HepG2 (cell line): ENCODE data around the gene CEBPB. TPM values are rescaled to one million over a fixed set of nuclear protein-coding genes. Genes with fewer than 3 reads are reported as not detected.

Experiments
- ATAC-seq: fragments of 200-7000 bp; cut with Tn5 transposase; 3 replicates; pipeline ENCODE4 v1.9.1; 2020; ENCODE audit warnings: mild to moderate bottlenecking, moderate library complexity
- BruUV-seq: library from RNA; stranded (reverse); fragments of 400-500 nt; replicated peaks from 2 replicates; lab custom pipeline; 2021; lab: Mats Ljungman, UMichigan
- CTCF ChIA-PET: fragments of 300-600 bp; formaldehyde crosslinking; extraction: SDS; loops from one replicate; lab custom pipeline; 2021; ENCODE audit warnings: low total read pairs, inconsistent platforms, low intra/inter-chr PET ratio; lab: Yijun Ruan, JAX
- POLR2A ChIA-PET: fragments of 350-600 bp; sonication (Branson Sonifier 250); formaldehyde crosslinking; loops from one replicate; lab custom pipeline; 2020; ENCODE audit warnings: antibody characterized with exemption, inconsistent platforms; lab: Yijun Ruan, JAX
- DNase-seq: peaks from one replicate; pipeline ENCODE4 v3.0.0-alpha.2; 2015; ENCODE audit warnings: low spot score
- FAIRE-seq: peaks from 3 replicates; lab custom pipeline; 2011; peaks lifted over from hg19 to GRCh38; lab: Jason Lieb, UNC
- H2AFZ ChIP-seq: one replicate; pipeline ENCODE4 v1.6.1; 2011; ENCODE audit warnings: low read length, inconsistent platforms
- H3K27ac ChIP-seq: fragments of 300-600 bp; 3 replicates; pipeline ENCODE4 v1.8.0; 2011; ENCODE audit warnings: mixed run types, mild to moderate bottlenecking, mixed read lengths, low read length, inconsistent platforms; ENCODE audit not compliant: insufficient read depth; ENCODE audit errors: extremely low read length
- H3K27me3 ChIP-seq, 2 experiments: fragments of 200-600 bp in 1 of 2; 2 replicates in 1 of 2; 3 replicates in 1 of 2; pipeline versions ENCODE4 v1.6.0 to v1.8.0; 2011; ENCODE audit warnings: low read length in 2 of 2, mild to moderate bottlenecking in 2 of 2, moderate library complexity in 2 of 2, inconsistent platforms in 1 of 2; ENCODE audit not compliant: insufficient read depth in 2 of 2, control insufficient read depth in 1 of 2
- H3K36me3 ChIP-seq, 2 experiments: fragments of 200-600 bp in 1 of 2; replicated peaks in 1 of 2; 2 replicates in 1 of 2; 3 replicates in 1 of 2; pipeline versions ENCODE4 v1.5.1 to v1.8.0; 2011; ENCODE audit warnings: low read length in 2 of 2, inconsistent platforms in 1 of 2; ENCODE audit not compliant: insufficient read depth in 2 of 2, control insufficient read depth in 1 of 2
- H3K4me1 ChIP-seq: 2 replicates; pipeline ENCODE4 v1.5.1; 2012; ENCODE audit warnings: low read length, inconsistent platforms; ENCODE audit not compliant: insufficient read depth
- H3K4me2 ChIP-seq: 2 replicates; pipeline ENCODE4 v1.6.0; 2011; ENCODE audit warnings: low read depth, low read length, inconsistent platforms
- H3K4me3 ChIP-seq, 3 experiments: fragments of 200-600 bp in 1 of 3; sonication (generic), shearing (Covaris generic) in 1 of 3; replicated peaks in 1 of 3; 2 replicates each; pipeline ENCODE4 v1.5.1; 2011 to 2016; ENCODE audit warnings: low read length in 3 of 3, inconsistent platforms in 2 of 3, low read depth in 2 of 3, mild to moderate bottlenecking in 2 of 3, control low read depth in 1 of 3, mixed read lengths in 1 of 3; ENCODE audit not compliant: insufficient read depth in 1 of 3
- H3K79me2 ChIP-seq: one replicate; pipeline ENCODE4 v1.6.1; 2011; ENCODE audit warnings: low read length, inconsistent platforms; ENCODE audit not compliant: insufficient read depth
- H3K9ac ChIP-seq: 2 replicates; pipeline ENCODE4 v1.6.0; 2011; ENCODE audit warnings: mild to moderate bottlenecking, low read depth, low read length, inconsistent platforms; ENCODE audit not compliant: insufficient read depth
- H3K9me3 ChIP-seq: 2 replicates; pipeline ENCODE4 v1.5.1; 2012; ENCODE audit warnings: mild to moderate bottlenecking, low read length
- H4K20me1 ChIP-seq: 2 replicates; pipeline ENCODE4 v1.6.0; 2011; ENCODE audit warnings: inconsistent platforms, mild to moderate bottlenecking, low read length, moderate library complexity; ENCODE audit not compliant: insufficient read depth
- CBFB ChIP-seq: sonication (generic); formaldehyde crosslinking; IDR thresholded peaks from 2 replicates; pipeline ENCODE4 v1.4.0; 2020; ENCODE audit warnings: missing genetic modification reagents
- CBX2 ChIP-seq, 2 experiments: fragments of 200-600 bp in 1 of 2; sonication (generic); formaldehyde crosslinking in 1 of 2; IDR thresholded peaks; 2 replicates each; pipeline versions ENCODE4 v1.7.0 to v1.8.1; 2018 to 2022; ENCODE audit warnings: low read depth in 2 of 2, low read length in 1 of 2, mild to moderate bottlenecking in 1 of 2, missing genetic modification reagents in 1 of 2
- HIVEP1 ChIP-seq: sonication (generic); formaldehyde crosslinking; IDR thresholded peaks from 2 replicates; pipeline ENCODE4 v1.4.0; 2020; ENCODE audit warnings: mild to moderate bottlenecking, missing genetic modification reagents
- JUN ChIP-seq: sonication (generic); formaldehyde crosslinking; IDR thresholded peaks from 2 replicates; pipeline ENCODE4 v1.4.0; 2020; ENCODE audit warnings: mild to moderate bottlenecking, missing genetic modification reagents
- KAT2B ChIP-seq: fragments of 150-350 bp; IDR thresholded peaks from 2 replicates; pipeline ENCODE4 v1.6.1; 2014; ENCODE audit warnings: low read depth, low read length, borderline replicate concordance
- KLF12 ChIP-seq: sonication (generic); formaldehyde crosslinking; IDR thresholded peaks from 2 replicates; pipeline ENCODE4 v1.4.0; 2020; ENCODE audit warnings: missing genetic modification reagents, borderline replicate concordance
- MED1 ChIP-seq: sonication (generic); formaldehyde crosslinking; IDR thresholded peaks from 2 replicates; pipeline ENCODE4 v1.4.0; 2020; ENCODE audit warnings: missing genetic modification reagents
- SOX6 ChIP-seq, 2 experiments: fragments of 450-650 bp in 1 of 2; sonication (generic) in 1 of 2; formaldehyde crosslinking in 1 of 2; IDR thresholded peaks; 2 replicates each; pipeline versions ENCODE4 v1.4.0 to v1.6.1; 2017 to 2020; ENCODE audit warnings: antibody characterized with exemption in 1 of 2, mild to moderate bottlenecking in 1 of 2, missing genetic modification reagents in 1 of 2
- SRF ChIP-seq: IDR thresholded peaks from 2 replicates; pipeline ENCODE4 v1.6.1; 2011; ENCODE audit warnings: mild to moderate bottlenecking, low read depth, low read length, moderate library complexity
- ZNF143 ChIP-seq: sonication (generic); formaldehyde crosslinking; IDR thresholded peaks from 2 replicates; pipeline ENCODE4 v1.4.0; 2020; ENCODE audit warnings: missing genetic modification reagents
- ZNF232 ChIP-seq: sonication (generic); formaldehyde crosslinking; IDR thresholded peaks from 2 replicates; pipeline ENCODE4 v1.4.0; 2020; ENCODE audit warnings: missing genetic modification reagents, borderline replicate concordance
- ZNF547 ChIP-seq: sonication (generic); formaldehyde crosslinking; IDR thresholded peaks from 2 replicates; pipeline ENCODE4 v1.5.1; 2020; ENCODE audit warnings: mild to moderate bottlenecking, missing genetic modification reagents
- ZNF629 ChIP-seq: sonication (generic); formaldehyde crosslinking; conservative IDR thresholded peaks from 2 replicates; pipeline ENCODE4 v1.5.0; 2020; ENCODE audit warnings: missing genetic modification reagents
- ZNF660 ChIP-seq: sonication (generic); formaldehyde crosslinking; IDR thresholded peaks from 2 replicates; pipeline ENCODE4 v1.5.1; 2020; ENCODE audit warnings: mild to moderate bottlenecking, low read depth, missing genetic modification reagents, borderline replicate concordance
- ZNF709 ChIP-seq: sonication (generic); formaldehyde crosslinking; IDR thresholded peaks from 2 replicates; pipeline ENCODE4 v1.5.0; 2020; ENCODE audit warnings: mild to moderate bottlenecking, missing genetic modification reagents
- ZNF772 ChIP-seq: sonication (generic); formaldehyde crosslinking; IDR thresholded peaks from 2 replicates; pipeline ENCODE4 v1.5.0; 2020; ENCODE audit warnings: mild to moderate bottlenecking, missing genetic modification reagents
- whole genome bisulfite sequencing: methylation state at CpG from one replicate; pipeline ENCODE4 v1.1.6; 2017; ENCODE audit warnings: low lambda C conversion rate; 5-methylcytosine and 5-hydroxymethylcytosine counted together
- in situ Hi-C: cut with HindIII; loops from 2 replicates; pipeline ENCODE4 v1.10.0; 2017; ENCODE audit warnings: low pct_unique_long_range_greater_than_20kb; ENCODE audit not compliant: extremely low pct_ligation_motif_present
- intact Hi-C: fragments of 100-400 bp; cut with micrococcal nuclease; formaldehyde crosslinking; loops from one replicate; pipeline ENCODE4 v1.10.0; 2022; ENCODE audit not compliant: unreplicated experiment
- polyA plus RNA-seq, 8 experiments: library from polyadenylated mRNA; depleted of rRNA in 3 of 8; stranded (reverse) in 7 of 8; unstranded in 1 of 8; fragments of >200 nt; fragmentation: Illumina TruSeq in 4 of 8; extraction: Trizol in 4 of 8; gene quantifications; 2 replicates each; pipeline versions ENCODE4 v1.2.1 to v1.2.3, GENCODE V29; 2011 to 2016; ENCODE audit warnings: low read depth in 4 of 8, missing spikeins in 1 of 8, mixed read lengths in 1 of 8; ENCODE audit not compliant: insufficient read depth in 1 of 8
- total RNA-seq, 5 experiments: library from RNA; depleted of rRNA; stranded (reverse); fragments of >200 nt; fragmentation: Illumina TruSeq; extraction: Trizol; gene quantifications; 2 replicates each; pipeline ENCODE4 v1.2.3, GENCODE V29; 2016; ENCODE audit warnings: low read depth in 1 of 5
- TF ChIP-seq, protein P1 (sequence below): sonication (generic); formaldehyde crosslinking; IDR thresholded peaks from 2 replicates; pipeline ENCODE4 v1.5.0; 2020; ENCODE audit warnings: missing genetic modification reagents, mild to moderate bottlenecking, borderline replicate concordance
- TF ChIP-seq, protein P2 (sequence below): sonication (generic); formaldehyde crosslinking; IDR thresholded peaks from 2 replicates; pipeline ENCODE4 v1.4.0; 2020; ENCODE audit warnings: missing genetic modification reagents, borderline replicate concordance
- TF ChIP-seq, protein P3 (sequence below): sonication (generic); formaldehyde crosslinking; IDR thresholded peaks from 2 replicates; pipeline ENCODE4 v1.4.0; 2020; ENCODE audit warnings: mild to moderate bottlenecking, missing genetic modification reagents

CEBPB gene
- total and polyA plus RNA-seq, 2 of the 13 experiments (the other 11 are each of a cell fraction or from before 2014, with no cell fraction given), result 18.5 to 28.2 TPM

DNA sequence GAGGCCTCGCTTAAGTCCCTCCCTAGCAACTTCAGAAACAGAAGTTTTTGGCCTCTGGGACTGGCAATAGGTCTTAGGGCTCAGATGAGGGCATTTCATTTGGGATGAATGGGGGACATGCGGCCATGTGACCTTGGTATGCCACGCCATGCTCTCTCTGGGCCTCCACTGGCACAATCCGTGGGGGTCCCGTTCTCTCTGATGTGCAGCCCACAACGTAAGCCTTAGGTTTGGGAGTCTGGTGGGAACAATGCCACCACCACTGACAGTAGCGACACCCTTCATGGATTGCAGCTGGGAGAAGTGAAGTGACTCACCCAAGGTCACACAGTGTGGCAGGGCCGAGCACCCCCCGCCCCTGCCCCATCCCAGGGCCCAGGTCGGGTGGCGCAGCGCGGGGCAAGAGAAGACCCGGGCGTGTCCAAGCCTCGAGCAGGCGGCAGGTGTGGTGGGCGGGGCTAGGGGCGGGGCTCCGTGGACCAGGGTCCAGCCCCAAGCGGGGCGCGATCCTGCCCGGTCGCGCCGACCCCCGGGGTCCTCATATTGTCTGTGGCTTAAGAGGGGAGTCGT, 864 bp upstream of the CEBPB start:
- intact Hi-C loops (loop anchor here (1.0 to 10.0 kb wide), 5 partner anchors 55 to 271 kb away; no protein-coding TSS in a partner anchor), in situ Hi-C loops (loop anchor here (5.0 kb wide), 5 partner anchors 83 to 388 kb away; no protein-coding TSS in a partner anchor)
- Histone ChIP-seq H2AFZ (no peak overlapping the region), H3K79me2 (peaks cover 25% of the 10 kb centered on the region), H3K27ac (peak overlapping the region; percentile 79), H4K20me1 (peaks cover 30% of the 10 kb centered on the region), H3K9me3 (no peaks in the 10 kb centered on the region), H3K4me3 (peak overlapping the region; percentile 80 to 99 (median 95)), H3K4me1 (peaks cover 65% of the 10 kb centered on the region), H3K9ac (peak overlapping the region; percentile 97), H3K27me3 (no peaks in the 10 kb centered on the region; a peak in 1 of 5 replicates), H3K36me3 (peaks cover 1 to 14% of the 10 kb centered on the region in 2 experiments; a peak in 2 of 5 replicates), H3K4me2 (peak overlapping the region; percentile 100)
- no TSS peak for BruUV-seq
- WGBS, result under 1% methylated on average over 16 of the region's 29 CpGs
- FAIRE-seq, result no peak
- CTCF ChIA-PET, result interaction anchor here (0.8 to 6.6 kb wide), 4 partner anchors 155 to 390 kb away, joined by 3 to 138 read pairs (median 8); partner anchors contain the start of gene PTPN1
- peak; percentile 79 for DNase-seq
- POLR2A ChIA-PET, result interaction anchor here (0.7 to 6.3 kb wide), 37 partner anchors 13 to 321 kb away, joined by 3 to 98 read pairs (median 7); partner anchors contain the start of genes PEDS1, PTPN1 and UBE2V1
- peak; percentile 53 for ATAC-seq
- TF ChIP-seq, protein P1, sequence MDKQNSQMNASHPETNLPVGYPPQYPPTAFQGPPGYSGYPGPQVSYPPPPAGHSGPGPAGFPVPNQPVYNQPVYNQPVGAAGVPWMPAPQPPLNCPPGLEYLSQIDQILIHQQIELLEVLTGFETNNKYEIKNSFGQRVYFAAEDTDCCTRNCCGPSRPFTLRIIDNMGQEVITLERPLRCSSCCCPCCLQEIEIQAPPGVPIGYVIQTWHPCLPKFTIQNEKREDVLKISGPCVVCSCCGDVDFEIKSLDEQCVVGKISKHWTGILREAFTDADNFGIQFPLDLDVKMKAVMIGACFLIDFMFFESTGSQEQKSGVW (CRISPR knock-in tag), result no peak
- no peak; the same call in 1 of the 2 replicates for TF ChIP-seq MED1 (CRISPR knock-in tag)
- TF ChIP-seq, protein P2, sequence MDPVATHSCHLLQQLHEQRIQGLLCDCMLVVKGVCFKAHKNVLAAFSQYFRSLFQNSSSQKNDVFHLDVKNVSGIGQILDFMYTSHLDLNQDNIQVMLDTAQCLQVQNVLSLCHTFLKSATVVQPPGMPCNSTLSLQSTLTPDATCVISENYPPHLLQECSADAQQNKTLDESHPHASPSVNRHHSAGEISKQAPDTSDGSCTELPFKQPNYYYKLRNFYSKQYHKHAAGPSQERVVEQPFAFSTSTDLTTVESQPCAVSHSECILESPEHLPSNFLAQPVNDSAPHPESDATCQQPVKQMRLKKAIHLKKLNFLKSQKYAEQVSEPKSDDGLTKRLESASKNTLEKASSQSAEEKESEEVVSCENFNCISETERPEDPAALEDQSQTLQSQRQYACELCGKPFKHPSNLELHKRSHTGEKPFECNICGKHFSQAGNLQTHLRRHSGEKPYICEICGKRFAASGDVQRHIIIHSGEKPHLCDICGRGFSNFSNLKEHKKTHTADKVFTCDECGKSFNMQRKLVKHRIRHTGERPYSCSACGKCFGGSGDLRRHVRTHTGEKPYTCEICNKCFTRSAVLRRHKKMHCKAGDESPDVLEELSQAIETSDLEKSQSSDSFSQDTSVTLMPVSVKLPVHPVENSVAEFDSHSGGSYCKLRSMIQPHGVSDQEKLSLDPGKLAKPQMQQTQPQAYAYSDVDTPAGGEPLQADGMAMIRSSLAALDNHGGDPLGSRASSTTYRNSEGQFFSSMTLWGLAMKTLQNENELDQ (CRISPR knock-in tag), result no peak
- TF ChIP-seq CBX2 (IDR thresholded peaks at IDR 0.05; ENCODE audit: low read depth, low read length), result no peak
- no peak for TF ChIP-seq CBX2 (CRISPR knock-in tag; IDR thresholded peaks at IDR 0.05; ENCODE audit: low read depth)
- TF ChIP-seq SRF, result no peak
- no peak; the same call in 1 of the 2 replicates for TF ChIP-seq ZNF629 (CRISPR knock-in tag)
- TF ChIP-seq, protein P3, sequence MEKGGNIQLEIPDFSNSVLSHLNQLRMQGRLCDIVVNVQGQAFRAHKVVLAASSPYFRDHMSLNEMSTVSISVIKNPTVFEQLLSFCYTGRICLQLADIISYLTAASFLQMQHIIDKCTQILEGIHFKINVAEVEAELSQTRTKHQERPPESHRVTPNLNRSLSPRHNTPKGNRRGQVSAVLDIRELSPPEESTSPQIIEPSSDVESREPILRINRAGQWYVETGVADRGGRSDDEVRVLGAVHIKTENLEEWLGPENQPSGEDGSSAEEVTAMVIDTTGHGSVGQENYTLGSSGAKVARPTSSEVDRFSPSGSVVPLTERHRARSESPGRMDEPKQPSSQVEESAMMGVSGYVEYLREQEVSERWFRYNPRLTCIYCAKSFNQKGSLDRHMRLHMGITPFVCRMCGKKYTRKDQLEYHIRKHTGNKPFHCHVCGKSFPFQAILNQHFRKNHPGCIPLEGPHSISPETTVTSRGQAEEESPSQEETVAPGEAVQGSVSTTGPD (CRISPR knock-in tag), result no peak
- no peak for TF ChIP-seq HIVEP1 (CRISPR knock-in tag)
- no peak for TF ChIP-seq CBFB
- no peak for TF ChIP-seq KAT2B
- no peak for TF ChIP-seq ZNF547 (CRISPR knock-in tag)
- no peak for TF ChIP-seq ZNF660 (CRISPR knock-in tag)
- TF ChIP-seq SOX6 (IDR thresholded peaks at IDR 0.05), result no peak
- peak; percentile 32; the same call in 1 of the 2 replicates for TF ChIP-seq SOX6 (CRISPR knock-in tag; IDR thresholded peaks at IDR 0.05)
- no peak for TF ChIP-seq ZNF772 (CRISPR knock-in tag)
- no peak for TF ChIP-seq ZNF232 (CRISPR knock-in tag)
- no peak for TF ChIP-seq JUN (CRISPR knock-in tag)
- TF ChIP-seq ZNF709 (CRISPR knock-in tag), result no peak
- peak; percentile 61; the same call in 1 of the 2 replicates for TF ChIP-seq ZNF143 (CRISPR knock-in tag)
- no peak for TF ChIP-seq KLF12 (CRISPR knock-in tag)
